HCT116 (cell line): Measurements from ENCODE around the gene AFAP1L1.

ENCODE experiments used
- ATF3 ChIP-seq: IDR thresholded peaks from 2 replicates; pipeline ENCODE4 v1.6.1; 2012
- CEBPB ChIP-seq: IDR thresholded peaks from 2 replicates; pipeline ENCODE4 v1.6.1; 2012; ENCODE audit warnings: low read depth
- CTCF ChIP-seq, 3 experiments: fragments of 200-600 bp in 1 of 3; sonication (generic) in 1 of 3; IDR thresholded peaks in 2 of 3; conservative IDR thresholded peaks in 1 of 3; 2 replicates each; pipeline ENCODE4 v1.5.1; 2012 to 2017; ENCODE audit warnings: low read depth in 2 of 3, low read length in 2 of 3, antibody characterized with exemption in 1 of 3, borderline replicate concordance in 1 of 3, control low read depth in 1 of 3, mild to moderate bottlenecking in 1 of 3, mixed read lengths in 1 of 3, mixed run types in 1 of 3, moderate library complexity in 1 of 3; ENCODE audit not compliant: insufficient read depth in 1 of 3
- EGR1 ChIP-seq: IDR thresholded peaks from 2 replicates; pipeline ENCODE4 v1.6.1; 2012; ENCODE audit warnings: low read depth
- ELF1 ChIP-seq: IDR thresholded peaks from 2 replicates; pipeline ENCODE4 v1.6.1; 2012; ENCODE audit warnings: low read depth, borderline replicate concordance
- EZH2 ChIP-seq: fragments of 200-600 bp; sonication (generic); IDR thresholded peaks from 2 replicates; pipeline ENCODE4 v1.6.1; 2017; ENCODE audit warnings: antibody characterized with exemption, mixed run types
- EZH2phosphoT487 ChIP-seq: fragments of 200-600 bp; IDR thresholded peaks from 2 replicates; pipeline ENCODE4 v1.6.1; 2018; ENCODE audit warnings: antibody characterized with exemption, borderline replicate concordance
- FOSL1 ChIP-seq: IDR thresholded peaks from 2 replicates; pipeline ENCODE4 v1.6.1; 2012; ENCODE audit warnings: low read depth
- POLR2A ChIP-seq: IDR thresholded peaks from 2 replicates; pipeline ENCODE4 v1.7.0; 2011; ENCODE audit warnings: borderline replicate concordance; ENCODE audit not compliant: insufficient read depth, insufficient read length; ENCODE audit errors: extremely low read depth
- REST ChIP-seq: IDR thresholded peaks from 2 replicates; pipeline ENCODE4 v1.6.1; 2012; ENCODE audit warnings: low read depth
- SRF ChIP-seq: IDR thresholded peaks from 2 replicates; pipeline ENCODE4 v1.6.1; 2012; ENCODE audit warnings: low read depth
- ZFX ChIP-seq: fragments of 450-650 bp; IDR thresholded peaks from 2 replicates; pipeline ENCODE4 v1.6.1; 2017
- ZNF274 ChIP-seq: fragments of 200-500 bp; sonication (Bioruptor generic); IDR thresholded peaks from 2 replicates; pipeline ENCODE4 v1.6.1; 2014; ENCODE audit warnings: mild to moderate bottlenecking, low read depth, low read length, inconsistent platforms

GRCh38 chr5:149337736-149338135 lies 66.1 kb downstream of the AFAP1L1 start:
- no peak for TF ChIP-seq CTCF (IDR thresholded peaks at IDR 0.05 in 2 of 3, conservative IDR thresholded peaks at IDR 0.05 in 1 of 3; ENCODE audit: borderline replicate concordance in 1 of 3, insufficient read depth in 1 of 3, low read depth in 2 of 3, low read length in 2 of 3)
- no peak for TF ChIP-seq ZNF274
- no peak for TF ChIP-seq REST
- no peak for TF ChIP-seq EZH2phosphoT487
- TF ChIP-seq CEBPB = no peak
- no peak for TF ChIP-seq EGR1
- no peak for TF ChIP-seq EZH2
- no peak for TF ChIP-seq ATF3
- no peak for TF ChIP-seq ZFX
- no peak for TF ChIP-seq POLR2A
- no peak for TF ChIP-seq SRF
- no peak for TF ChIP-seq ELF1
- TF ChIP-seq FOSL1 = no peak
